HG03159 (cell line): Measurements from ENCODE around the gene SIN3A.
"Not testable (repeated sequence)": the region's sequence is repeated elsewhere in the genome, so short reads cannot be mapped to it uniquely, and the experiment has no call there.

ENCODE experiments used
- ATAC-seq: cut with Tn5 transposase; IDR thresholded peaks from one replicate; pipeline ENCODE4 v1.9.1; 2021; ENCODE audit warnings: mild to moderate bottlenecking, moderate library complexity; ENCODE audit not compliant: unreplicated experiment

SIN3A gene

GRCh38 chr15:75451674-75452363, at the start of gene SIN3A:
TSS of gene SIN3A (minus strand) at chr15:75451690. CDS start at chr15:75430375, 21,315 bp downstream.
- ATAC-seq: peak; percentile 37

- no peak for ATAC-seq
Measured at GRCh38 chr15:75493732-75494131, 42.2 kb upstream of the SIN3A start.

GRCh38 chr15:75483961-75484360, 32.5 kb upstream of the SIN3A start:
- ATAC-seq: no peak

GRCh38 chr15:75483556-75483955, 32.1 kb upstream of the SIN3A start:
- not testable (repeated sequence) for ATAC-seq

DNA sequence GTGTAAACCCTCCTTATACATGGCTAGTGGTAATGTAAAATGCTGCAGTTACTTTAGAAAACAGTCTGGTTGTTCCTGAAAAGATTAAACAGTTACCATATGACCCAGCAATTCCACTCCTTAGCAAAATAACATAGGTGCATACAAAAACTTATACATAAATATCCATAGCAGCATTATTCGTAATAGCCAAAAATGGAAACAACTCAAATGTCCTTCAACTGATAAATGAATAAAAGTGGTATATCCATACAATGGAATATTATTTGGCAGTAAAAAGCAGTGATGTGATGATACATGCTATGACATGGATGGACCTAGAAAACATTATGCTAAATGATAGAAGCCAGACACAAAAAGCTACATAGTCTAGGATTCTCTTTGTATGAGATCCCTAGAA, 31.6 kb upstream of the SIN3A start:
- no peak for ATAC-seq

- ATAC-seq: not testable (repeated sequence)
Measured at GRCh38 chr15:75480463-75480862, 29.0 kb upstream of the SIN3A start.

DNA sequence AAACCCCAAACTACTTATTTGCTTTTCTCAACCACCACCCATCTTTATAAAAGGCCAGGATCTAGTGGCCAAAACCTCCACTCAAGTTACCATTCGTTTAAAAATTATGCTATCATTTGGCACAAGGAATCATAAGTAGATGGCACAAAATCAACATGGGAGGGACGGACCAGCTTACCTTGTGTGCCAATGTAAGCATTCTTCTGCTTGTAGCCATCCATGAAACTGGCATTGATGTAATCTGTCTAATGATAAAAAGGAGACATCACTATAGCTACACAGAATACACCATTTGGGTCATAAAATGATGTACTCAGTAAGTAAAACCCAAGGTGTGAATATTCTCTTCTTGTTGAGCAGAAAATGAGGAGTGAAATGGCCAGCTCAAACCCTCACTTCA, 28.2 kb upstream of the SIN3A start:
- no peak for ATAC-seq

- ATAC-seq: not testable (repeated sequence)
Measured at GRCh38 chr15:75477094-75477493, 25.6 kb upstream of the SIN3A start.

DNA sequence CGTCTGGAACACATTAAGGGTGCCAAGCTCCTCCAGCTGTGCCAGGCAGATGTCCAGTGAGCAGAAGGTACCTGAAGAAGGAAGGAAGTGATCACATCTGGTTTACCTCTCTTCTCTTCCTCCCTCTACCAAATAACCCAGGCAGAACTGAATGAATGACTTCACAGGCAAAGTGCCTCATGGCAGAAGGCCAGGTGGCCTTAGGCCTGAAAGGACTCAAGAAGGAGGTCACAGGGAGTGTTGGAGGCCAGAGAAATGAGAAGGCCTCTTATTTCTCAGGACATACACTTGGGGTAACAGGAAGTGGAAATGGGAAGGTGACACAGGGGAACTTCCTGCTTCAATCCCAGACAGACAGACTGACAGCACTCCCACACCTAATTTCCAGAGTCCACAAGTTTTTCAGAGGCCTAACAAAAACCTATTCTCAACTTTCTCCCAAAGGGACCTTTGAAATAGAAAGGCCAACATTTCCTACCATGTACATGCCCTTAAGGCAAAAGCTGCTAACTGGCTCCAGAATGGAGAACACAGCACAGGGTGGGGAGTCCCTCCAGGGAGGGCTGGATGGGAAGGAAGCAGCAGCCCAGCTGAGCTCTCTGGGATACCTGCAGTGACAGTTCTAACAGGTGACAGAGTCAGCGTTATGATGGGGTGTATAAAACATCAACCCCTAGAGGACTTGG, 17.6 kb upstream of the SIN3A start:
- ATAC-seq: no peak

- no peak for ATAC-seq
Measured at GRCh38 chr15:75460646-75461045, 9.2 kb upstream of the SIN3A start.

GRCh38 chr15:75459581-75459980, 8.1 kb upstream of the SIN3A start:
- ATAC-seq: no peak

GRCh38 chr15:75456710-75457109, 5.2 kb upstream of the SIN3A start:
- no peak for ATAC-seq

DNA sequence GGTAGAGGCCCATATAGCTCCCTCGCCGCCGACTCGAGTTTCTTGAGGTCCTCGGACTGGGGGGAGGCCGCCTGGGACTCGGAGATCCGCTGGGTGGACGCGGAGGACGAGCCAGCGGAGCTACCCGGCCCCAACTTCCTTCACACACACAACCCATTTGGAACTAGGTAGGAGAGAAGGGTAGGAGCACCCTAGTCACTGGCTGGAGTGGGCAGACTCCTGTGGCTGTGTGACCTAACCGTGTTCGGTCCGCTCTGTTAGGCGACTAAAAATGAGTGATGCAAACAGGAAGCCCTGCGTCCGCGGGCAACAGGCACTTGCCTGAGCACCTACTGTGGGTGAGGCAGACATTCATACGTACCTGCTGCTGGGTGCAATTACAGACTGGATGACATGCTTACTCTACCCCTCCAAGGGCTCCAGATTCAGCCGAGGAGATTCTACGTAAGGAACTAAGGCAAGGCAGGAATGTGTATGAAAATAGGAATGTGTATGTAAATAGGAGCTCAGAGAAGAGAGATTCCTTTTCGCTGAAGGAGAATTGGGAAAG, 4.6 kb upstream of the SIN3A start:
- ATAC-seq: no peak

DNA sequence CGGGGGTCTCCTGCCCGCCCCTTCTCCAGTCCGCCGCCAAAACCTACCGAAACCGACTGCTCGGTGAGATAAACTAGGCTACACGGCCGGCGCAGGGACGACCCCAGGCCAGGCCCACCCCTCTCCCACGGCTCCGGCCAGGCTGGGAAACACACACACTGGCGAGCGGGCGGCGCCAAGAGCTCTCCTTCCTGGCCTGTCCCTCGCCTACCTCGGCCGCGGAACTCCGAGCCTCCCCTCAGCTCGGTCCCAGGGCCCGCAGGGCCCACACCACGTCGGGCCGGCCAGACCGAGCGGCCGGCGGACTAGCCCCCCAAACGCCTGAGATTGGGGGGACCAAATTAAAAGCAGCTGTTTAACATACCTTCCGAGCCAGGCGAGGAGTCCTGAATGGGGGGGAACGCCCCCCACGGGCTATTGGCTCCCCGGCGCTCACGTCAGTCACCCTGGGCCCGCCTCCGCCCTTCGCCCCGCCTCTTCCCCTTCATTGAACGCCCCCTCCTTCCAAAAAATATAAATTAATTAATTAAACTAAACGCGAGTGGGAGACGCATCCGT, 4.0 kb upstream of the SIN3A start:
- ATAC-seq: peak; percentile 17

DNA sequence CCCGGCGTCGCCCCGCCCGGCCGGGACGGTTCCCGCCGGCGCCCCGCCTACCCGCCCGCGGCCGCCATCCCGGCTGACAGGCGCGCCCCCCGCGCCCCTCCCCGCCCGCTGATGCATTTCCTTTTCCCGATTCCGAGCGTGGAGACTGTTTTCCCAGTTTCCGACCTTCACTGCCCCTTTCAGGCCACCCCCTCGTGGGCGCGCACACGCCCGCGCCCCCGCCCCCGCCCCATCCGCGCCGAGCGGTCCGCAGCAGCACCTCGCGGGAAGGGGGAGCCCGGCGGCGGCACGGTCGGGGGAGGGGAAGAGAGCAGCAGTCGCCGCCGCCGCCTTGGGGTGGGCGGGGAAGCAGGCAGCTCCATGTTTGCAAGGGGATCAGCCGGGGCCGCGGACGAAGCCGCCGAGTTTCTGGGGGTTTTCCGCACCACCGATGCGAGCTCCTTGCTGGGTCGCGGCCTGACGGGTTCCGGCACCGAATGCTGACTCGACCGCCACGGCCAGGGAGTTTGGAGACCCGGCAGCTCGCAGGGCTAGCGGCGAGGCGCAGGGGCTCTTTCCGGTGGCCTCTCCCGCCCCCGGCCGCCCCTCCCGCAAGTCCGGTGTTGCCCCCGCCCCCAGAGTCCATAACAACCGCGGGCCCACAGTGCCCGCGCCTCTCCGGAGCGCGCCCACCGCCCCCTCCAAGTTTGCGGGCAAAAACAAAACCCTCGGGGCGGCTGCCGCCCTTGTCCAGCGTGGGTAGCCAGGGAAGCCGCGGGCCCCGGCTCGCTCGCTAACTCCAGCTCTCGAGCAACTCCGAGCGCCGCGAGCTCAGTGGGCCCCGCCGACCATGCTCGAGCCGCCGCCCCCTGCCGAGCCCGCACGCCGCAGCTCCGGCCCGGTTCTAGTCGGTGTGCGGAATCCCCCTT, 3.2 kb upstream of the SIN3A start:
- no peak for ATAC-seq

GRCh38 chr15:75453703-75454470, 2.4 kb upstream of the SIN3A start:
- ATAC-seq: peak; percentile 31

DNA sequence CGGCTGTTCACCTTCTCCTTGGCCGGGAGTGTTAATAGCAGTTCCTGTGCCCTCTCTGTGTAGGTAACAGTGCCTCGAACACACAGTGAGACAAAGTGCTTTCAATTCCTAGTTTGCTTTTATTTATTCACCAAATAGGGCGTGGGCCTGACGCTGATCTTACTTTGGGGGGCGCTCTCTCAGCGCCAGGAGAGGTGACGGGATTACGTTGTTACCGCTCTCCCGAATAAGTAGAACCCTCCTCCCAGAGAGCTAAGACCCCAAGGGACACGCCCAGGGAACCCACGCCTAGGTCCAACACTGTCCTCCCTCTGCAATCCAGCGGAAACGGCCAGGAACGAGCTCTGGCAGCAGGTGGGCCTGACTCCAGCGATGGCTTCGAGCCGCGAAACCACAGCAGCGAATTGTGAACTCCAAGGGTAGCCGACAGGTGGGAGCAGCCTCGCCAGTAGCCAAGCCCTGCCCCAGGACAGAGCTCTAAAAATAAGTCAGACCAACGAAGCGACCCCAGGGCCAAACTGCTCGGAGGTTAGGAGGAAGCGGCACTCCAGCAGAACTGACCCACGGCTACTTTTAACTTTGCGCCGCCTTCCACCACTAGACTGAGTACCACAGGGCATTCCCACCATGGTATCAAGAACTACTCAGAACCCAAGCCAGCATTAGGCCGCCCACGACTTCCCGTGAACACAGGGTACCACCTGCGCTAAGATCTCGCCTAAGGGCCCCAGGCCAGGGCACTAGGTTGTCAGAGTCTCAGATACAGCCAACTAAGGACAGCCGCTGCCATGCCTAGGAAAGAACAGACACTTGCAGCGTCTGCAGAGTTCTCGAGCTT, 1.6 kb upstream of the SIN3A start:
- ATAC-seq: no peak

DNA sequence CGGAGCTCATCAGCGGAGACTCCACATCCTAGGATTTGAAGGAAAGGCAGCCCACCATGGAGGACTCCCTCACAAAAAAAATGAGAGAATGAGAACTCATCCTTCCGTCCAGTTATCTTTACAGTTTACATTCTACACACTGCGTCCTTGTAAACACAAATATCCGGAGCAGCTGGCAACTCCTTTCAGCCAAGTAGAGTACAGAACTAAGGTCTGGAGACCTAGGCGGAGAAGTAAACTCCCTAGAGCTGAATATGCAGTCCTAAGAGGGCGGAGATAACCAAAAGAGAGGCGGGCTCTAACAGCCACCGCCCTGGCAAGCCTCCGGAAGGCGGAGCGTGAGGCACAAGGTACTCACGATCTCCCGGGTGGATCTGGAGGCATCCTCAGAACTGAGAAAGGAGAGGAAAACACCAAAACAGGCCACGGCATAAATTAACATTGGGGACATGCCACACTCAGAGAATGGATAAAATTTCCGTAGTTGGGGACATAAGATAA, 924 bp upstream of the SIN3A start:
- no peak for ATAC-seq

DNA sequence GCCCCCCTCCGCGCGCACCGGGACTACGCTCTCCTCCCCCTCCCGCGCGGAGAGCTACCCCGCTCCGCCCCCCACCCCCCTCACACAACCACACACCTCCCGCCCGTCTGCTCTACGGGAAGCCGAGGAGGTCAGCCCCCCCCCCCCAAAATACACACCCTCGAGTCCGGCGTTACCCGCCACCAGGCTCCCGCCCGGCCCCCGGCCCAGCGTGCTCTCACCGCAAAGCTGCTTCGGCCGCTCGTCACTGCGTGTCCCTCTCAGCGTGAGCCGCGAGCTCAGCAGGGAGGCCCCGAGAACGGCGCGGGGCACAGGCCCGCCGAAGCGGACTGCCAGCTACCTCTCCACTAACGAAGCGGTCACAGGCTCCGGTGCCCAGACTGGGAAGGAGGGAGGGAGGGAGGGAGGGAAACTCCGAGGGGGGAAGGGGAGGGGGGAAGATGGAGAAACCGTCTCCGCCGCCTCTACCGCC, 252 bp downstream of the SIN3A start:
- ATAC-seq: no peak
